Measurements from ENCODE around the gene ANKLE1.
A peak's percentile ranks its signal among the peaks of the same experiment; 100 is the strongest.
"Not testable (repeated sequence)": the region's sequence is repeated elsewhere in the genome, so short reads cannot be mapped to it uniquely, and the experiment has no call there.

The ANKLE1 gene

GRCh38 chr19:17293605-17294004 lies 11.9 kb downstream of the ANKLE1 start:
- H3K4me3 ChIP-seq (ENCODE audit: control insufficient read depth, low read depth, low read length): no peak overlapping the region
- no peak for DNase-seq (ENCODE audit: low read depth)
- no peak for TF ChIP-seq CTCF (conservative IDR thresholded peaks at IDR 0.05; ENCODE audit: control insufficient read depth, insufficient read depth, low read depth, low read length)

DNA sequence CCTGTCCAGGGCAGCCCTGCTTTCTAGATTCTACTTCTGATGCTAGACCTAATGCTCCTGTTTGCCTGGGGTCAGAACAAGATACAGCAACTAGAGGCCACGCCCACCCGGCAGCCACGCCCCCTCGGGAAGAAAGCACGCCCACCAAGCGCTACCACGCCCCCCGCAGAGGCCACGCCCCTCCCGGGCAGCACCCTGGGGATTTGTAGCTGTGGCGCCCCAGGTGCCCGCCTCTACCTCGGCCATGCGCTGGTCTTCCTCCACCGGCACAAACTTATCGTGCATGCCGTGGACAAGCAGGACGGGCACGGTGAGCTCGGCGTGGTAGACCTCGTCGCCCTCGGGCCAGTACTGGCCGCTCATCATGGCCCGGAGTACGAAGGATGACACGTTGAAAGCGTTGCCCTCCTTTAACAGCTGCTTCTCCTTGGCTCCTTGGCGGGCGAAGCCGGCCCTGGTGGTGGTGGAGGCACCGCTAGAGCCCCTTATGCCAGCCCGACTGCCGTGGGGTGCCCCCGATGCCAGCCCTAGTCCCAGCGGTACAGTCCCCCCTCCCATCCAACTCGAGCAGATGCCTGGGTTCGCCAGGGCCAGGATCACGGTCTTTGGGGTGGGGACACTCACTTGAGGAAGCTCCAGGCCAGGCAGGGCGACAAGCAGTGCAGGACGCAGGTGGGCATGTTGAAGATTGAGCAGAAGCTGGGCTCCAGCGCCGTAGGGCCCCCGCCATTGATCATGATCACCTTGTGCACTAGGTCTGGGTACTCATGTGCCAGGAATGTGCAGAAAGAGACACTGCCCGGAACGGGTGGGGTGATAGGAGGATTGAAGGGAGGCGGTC lies 12.6 kb downstream of the ANKLE1 start:
- no peak overlapping the region for H3K4me3 ChIP-seq (ENCODE audit: control insufficient read depth, low read depth, low read length)
- DNase-seq (ENCODE audit: low read depth): no peak
- TF ChIP-seq CTCF (conservative IDR thresholded peaks at IDR 0.05; ENCODE audit: control insufficient read depth, insufficient read depth, low read depth, low read length): no peak

GRCh38 chr19:17295551-17295950 lies 13.8 kb downstream of the ANKLE1 start:
- not testable (repeated sequence) for DNase-seq (ENCODE audit: low read depth); H3K4me3 ChIP-seq (ENCODE audit: control insufficient read depth, low read depth, low read length)

- DNase-seq (ENCODE audit: low read depth): peak; percentile 30
- TF ChIP-seq CTCF (conservative IDR thresholded peaks at IDR 0.05; ENCODE audit: control insufficient read depth, insufficient read depth, low read depth, low read length): no peak
- no peak overlapping the region for H3K4me3 ChIP-seq (ENCODE audit: control insufficient read depth, low read depth, low read length)
These were observed 14.6 kb downstream of the ANKLE1 start for GRCh38 chr19:17296273-17296672.

DNA sequence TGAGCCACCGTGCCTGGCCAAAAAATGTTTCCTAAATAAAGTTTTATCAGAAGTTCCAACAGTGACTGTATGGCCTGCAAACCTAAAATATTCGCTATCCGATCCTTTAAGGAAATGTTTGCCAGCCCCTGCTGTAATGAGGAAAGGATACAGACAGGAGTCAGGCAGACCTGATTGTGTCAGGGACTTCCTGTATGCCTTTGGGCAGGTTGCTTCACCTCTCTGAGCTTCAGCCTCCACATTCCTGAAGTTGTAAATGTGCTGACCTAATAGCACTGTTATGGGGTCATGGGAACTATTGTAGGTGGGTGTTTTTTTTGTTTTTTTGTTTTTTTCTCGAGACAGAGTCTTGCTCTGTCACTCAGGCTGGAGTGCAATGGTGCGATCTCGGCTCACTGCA lies 15.3 kb downstream of the ANKLE1 start:
- DNase-seq (ENCODE audit: low read depth): no peak
- no peak for TF ChIP-seq CTCF (conservative IDR thresholded peaks at IDR 0.05; ENCODE audit: control insufficient read depth, insufficient read depth, low read depth, low read length)
- no peak overlapping the region for H3K4me3 ChIP-seq (ENCODE audit: control insufficient read depth, low read depth, low read length)

GRCh38 chr19:17300992-17301619 lies 19.4 kb downstream of the ANKLE1 start:
- H3K4me3 ChIP-seq (ENCODE audit: control insufficient read depth, low read depth, low read length): no peak overlapping the region
- no peak for TF ChIP-seq CTCF (conservative IDR thresholded peaks at IDR 0.05; ENCODE audit: control insufficient read depth, insufficient read depth, low read depth, low read length)
- no peak for DNase-seq (ENCODE audit: low read depth)

- H3K4me3 ChIP-seq (ENCODE audit: control insufficient read depth, low read depth, low read length): peak overlapping the region; percentile 62
- TF ChIP-seq CTCF (conservative IDR thresholded peaks at IDR 0.05; ENCODE audit: control insufficient read depth, insufficient read depth, low read depth, low read length): no peak
- no peak for DNase-seq (ENCODE audit: low read depth)
These were observed 20.9 kb downstream of the ANKLE1 start for GRCh38 chr19:17302391-17303166.

Data from fibroblast of mammary gland (primary cell).